Measurements from ENCODE around the gene ITIH5.
"Not testable (repeated sequence)": the region's sequence is repeated elsewhere in the genome, so short reads cannot be mapped to it uniquely, and the experiment has no call there.

The ITIH5 gene

DNA sequence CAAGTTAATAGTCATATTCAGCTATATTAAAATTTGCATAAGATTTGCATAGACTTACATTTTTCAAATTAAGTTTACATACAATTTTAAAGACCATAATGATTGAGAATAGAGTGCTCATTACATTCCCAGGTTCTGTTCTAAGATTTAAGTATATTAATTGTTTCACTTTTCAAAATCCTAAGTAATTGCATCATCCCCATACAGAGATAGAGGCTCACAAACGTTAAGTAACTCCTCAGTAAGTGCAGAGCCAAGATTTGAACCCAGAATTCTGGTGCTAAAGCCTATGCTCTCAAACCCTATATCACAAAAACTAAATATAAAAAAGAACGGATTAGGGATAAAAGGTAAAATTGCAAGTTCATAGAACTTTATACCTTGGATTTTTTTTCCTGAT, 2.1 kb downstream of the ITIH5 start:
- H3K4me1 Mint-ChIP-seq = peaks cover 15% of the 10 kb centered on the region
- ATAC-seq = no peak
- no peak for DNase-seq (ENCODE audit: low spot score in 2 of 2)
- no peaks in the 10 kb centered on the region for H3K36me3 Mint-ChIP-seq
- H3K9me3 Mint-ChIP-seq = no peaks in the 10 kb centered on the region
- no peak overlapping the region for H3K27ac Mint-ChIP-seq
- no peak overlapping the region for H3K4me3 Mint-ChIP-seq

DNA sequence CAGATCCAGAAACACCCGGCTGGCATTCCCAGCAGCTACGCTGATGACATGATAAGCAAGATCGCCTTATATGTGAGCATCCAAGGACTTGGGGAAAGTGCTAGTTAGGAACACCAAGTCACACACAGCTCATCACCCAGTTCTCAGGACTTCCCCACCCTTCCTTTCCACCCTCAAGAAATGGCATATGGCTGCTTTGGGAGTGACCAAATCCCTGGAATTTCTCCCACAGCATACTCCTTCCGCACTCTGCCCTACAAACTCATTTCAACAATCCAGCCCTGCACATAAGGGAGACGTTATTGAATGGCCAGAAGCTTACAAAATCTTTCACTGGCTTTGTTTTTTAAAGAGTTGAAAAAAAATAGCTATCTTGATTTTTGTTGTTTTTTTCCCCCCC, 4.2 kb downstream of the ITIH5 start:
- no peaks in the 10 kb centered on the region for H3K36me3 Mint-ChIP-seq
- H3K4me3 Mint-ChIP-seq = no peak overlapping the region
- H3K27ac Mint-ChIP-seq = no peak overlapping the region
- peaks cover 7% of the 10 kb centered on the region for H3K4me1 Mint-ChIP-seq
- DNase-seq (ENCODE audit: low spot score in 2 of 2) (no peak), ATAC-seq (no peak)
- H3K9me3 Mint-ChIP-seq = no peaks in the 10 kb centered on the region

- DNase-seq (ENCODE audit: low spot score in 2 of 2) (no peak), ATAC-seq (no peak)
- Mint-ChIP-seq H3K27ac (no peak overlapping the region), H3K9me3 (no peaks in the 10 kb centered on the region), H3K4me3 (no peak overlapping the region), H3K36me3 (no peaks in the 10 kb centered on the region), H3K4me1 (no peaks in the 10 kb centered on the region)
Measured at GRCh38 chr10:7659560-7659959, 7.2 kb downstream of the ITIH5 start.

DNA sequence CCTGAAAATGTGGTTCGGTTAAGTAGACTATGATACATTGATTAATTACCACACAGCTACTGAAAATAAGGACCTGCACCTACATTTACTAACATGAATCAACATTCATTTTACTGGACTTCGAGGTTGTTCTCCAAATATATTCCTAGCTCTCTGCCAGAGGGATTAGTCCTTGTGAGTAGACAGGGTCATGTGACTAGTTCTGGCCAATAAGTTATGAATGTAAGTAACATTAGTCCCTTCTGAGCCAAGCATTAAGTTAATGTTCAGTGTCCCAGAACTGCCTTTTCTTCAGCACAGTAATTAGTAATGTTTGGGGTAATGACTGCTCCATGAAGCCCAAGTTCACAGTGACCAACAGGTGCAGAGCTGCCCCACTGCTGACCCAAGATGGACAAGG, 9.2 kb downstream of the ITIH5 start:
- ATAC-seq (no peak), DNase-seq (ENCODE audit: low spot score in 2 of 2) (no peak)
- Mint-ChIP-seq H3K4me3 (no peak overlapping the region), H3K27ac (no peak overlapping the region), H3K4me1 (no peaks in the 10 kb centered on the region), H3K36me3 (no peaks in the 10 kb centered on the region), H3K9me3 (no peaks in the 10 kb centered on the region)

DNA sequence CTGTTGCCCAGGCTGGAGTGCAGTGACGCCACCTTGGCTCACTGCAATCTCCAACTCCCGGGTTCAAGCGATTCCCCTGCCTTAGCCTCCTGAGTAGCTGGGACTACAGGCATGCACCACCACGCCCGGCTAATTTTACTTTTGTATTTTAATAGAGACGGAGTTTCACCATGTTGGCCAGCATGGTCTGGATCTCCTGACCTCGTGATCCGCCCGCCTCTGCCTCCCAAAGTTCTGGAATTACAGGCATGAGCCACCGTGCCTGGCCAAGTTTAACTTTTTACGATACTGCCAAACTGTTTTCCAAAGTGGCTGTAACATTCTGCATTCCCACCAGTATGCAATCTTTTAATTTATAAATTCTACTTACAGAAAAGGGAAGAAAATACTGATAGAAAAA, 9.7 kb downstream of the ITIH5 start:
- not testable (repeated sequence) for H3K4me1 Mint-ChIP-seq; H3K9me3 Mint-ChIP-seq; ATAC-seq; H3K27ac Mint-ChIP-seq; DNase-seq (ENCODE audit: low spot score in 2 of 2); H3K4me3 Mint-ChIP-seq; H3K36me3 Mint-ChIP-seq

DNA sequence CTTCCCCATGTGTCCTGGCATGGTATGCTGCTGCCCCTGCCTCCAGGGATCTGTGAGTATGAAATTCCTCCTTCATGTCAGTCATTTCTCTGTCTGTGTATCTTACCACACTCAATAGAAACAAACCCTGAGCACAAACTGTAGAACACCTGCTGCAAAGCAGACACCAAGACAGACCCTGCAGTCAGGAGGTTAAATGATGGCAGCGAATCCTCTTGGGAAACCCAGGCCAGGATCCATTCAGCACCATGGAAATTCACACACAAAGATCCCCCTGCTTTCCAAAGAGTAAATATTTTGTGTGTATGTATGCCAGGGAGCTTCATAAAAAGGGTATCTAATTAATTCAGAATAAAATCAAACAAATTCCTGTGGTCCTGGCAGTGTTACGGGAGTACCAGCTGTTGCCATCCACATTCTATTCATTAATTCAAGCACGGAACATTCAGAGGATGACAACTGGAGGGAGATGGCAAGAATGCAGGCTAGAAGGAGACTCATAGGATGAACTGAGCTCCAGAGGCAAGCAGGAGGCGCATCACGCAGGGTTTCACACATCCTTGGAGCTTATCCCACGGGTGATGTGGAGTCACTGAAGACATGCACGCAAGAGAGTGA, 14.8 kb downstream of the ITIH5 start:
- H3K4me3 Mint-ChIP-seq = no peak overlapping the region
- no peaks in the 10 kb centered on the region for H3K36me3 Mint-ChIP-seq
- ATAC-seq (no peak), DNase-seq (ENCODE audit: low spot score in 2 of 2) (no peak)
- no peaks in the 10 kb centered on the region for H3K4me1 Mint-ChIP-seq
- H3K9me3 Mint-ChIP-seq = no peaks in the 10 kb centered on the region
- no peak overlapping the region for H3K27ac Mint-ChIP-seq

DNA sequence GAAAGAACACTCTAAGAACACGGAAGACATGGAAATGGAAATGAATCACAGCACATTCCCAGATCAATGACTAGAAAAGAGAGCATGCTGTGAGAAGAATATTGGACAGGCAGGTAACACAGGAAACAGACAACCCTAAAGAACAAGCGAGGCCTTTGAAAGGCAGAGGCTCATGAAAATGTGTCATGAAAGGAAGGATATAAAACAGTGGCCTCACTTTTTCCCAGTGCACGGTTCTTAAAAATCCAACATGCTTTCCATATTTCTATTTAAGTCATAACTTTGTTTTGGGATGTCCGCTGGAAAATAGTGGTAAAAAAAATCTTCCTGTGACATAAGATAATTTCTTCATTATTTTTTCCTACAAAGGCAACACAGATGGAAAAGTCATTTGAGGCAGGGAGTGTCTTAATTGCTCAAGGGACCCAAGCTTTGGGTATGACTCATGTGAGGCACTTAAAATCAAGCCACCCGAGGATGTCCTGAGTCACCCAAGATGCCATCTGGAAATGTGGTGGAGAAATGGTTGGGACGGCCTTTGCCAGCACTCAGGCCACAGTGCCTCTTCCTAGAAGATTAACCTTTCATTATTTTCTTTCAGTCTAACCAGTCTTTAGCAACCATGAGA, 17.0 kb downstream of the ITIH5 start:
- H3K4me3 Mint-ChIP-seq = no peak overlapping the region
- no peak overlapping the region for H3K27ac Mint-ChIP-seq
- no peaks in the 10 kb centered on the region for H3K36me3 Mint-ChIP-seq
- H3K9me3 Mint-ChIP-seq = no peaks in the 10 kb centered on the region
- DNase-seq (ENCODE audit: low spot score in 2 of 2) = no peak
- no peaks in the 10 kb centered on the region for H3K4me1 Mint-ChIP-seq
- no peak for ATAC-seq

GRCh38 chr10:7647062-7647664, 19.6 kb downstream of the ITIH5 start:
- DNase-seq (ENCODE audit: low spot score in 2 of 2) (no peak), ATAC-seq (no peak)
- Mint-ChIP-seq H3K4me3 (no peak overlapping the region), H3K4me1 (no peaks in the 10 kb centered on the region), H3K9me3 (no peaks in the 10 kb centered on the region), H3K36me3 (no peaks in the 10 kb centered on the region), H3K27ac (no peak overlapping the region)

DNA sequence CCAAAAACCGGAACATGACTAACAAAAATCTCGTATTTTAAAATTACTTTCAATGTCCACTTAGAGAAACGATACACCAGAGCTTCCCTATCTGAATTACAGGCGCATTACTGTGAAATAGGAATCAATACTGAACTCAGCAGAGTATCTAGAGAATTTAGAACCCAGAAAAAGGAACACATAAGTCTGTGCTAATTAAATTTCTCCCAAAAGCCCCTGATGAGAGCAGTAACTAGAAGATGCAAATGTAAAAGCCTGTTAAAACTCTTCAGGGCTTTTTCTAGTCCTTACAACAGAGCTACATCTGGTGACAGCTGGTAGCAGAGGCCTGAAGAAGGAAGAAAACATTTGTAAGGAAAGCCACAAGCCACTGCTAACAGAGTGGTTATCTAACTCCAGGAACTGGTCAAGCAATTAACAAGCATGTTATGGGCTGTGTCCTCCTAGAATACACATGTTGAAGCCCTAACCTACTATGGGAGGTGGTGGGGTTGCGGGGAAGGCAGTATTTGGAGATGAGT, 24.2 kb downstream of the ITIH5 start:
- Mint-ChIP-seq H3K4me1 (no peaks in the 10 kb centered on the region), H3K4me3 (no peak overlapping the region), H3K9me3 (no peaks in the 10 kb centered on the region), H3K27ac (no peak overlapping the region), H3K36me3 (no peaks in the 10 kb centered on the region)
- no peak for ATAC-seq
- DNase-seq (ENCODE audit: low spot score in 2 of 2) = no peak

GRCh38 chr10:7635408-7636125, 31.2 kb downstream of the ITIH5 start:
- Mint-ChIP-seq H3K4me1 (no peaks in the 10 kb centered on the region), H3K27ac (no peak overlapping the region)

DNA sequence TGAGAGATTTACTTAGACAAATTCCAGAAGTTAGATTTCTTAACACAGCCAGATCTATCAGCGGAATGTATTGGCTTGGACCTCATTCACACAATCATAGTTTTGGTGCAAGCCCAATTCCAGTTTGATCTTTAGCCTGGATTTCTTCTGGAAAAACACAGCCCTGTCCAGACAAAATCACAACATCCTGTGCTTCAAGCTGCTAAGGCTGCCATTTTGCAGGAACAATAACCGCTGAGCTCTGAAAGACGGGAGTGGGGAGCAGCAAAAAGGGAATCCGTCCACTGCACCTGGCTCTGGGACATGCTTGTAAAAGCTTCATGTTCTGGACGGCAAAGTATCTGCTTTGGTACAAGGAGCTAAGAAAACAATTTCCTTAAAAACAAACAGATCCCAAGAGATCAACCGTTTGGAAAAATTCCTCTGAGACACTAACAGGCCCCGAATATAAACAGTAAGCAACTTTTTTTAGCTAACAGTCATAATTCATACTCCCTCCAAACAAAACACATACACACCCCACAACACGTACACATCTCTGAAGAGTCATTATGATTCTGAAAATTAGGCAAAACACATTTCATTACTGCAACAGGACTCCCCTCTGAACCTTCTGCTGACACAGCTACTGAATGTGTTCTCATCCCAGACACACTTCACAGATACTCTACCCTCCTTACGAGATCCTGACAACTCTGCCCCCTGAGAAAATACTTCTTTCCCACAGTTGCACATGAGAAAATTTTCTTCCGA, 32.4 kb downstream of the ITIH5 start:
- no peaks in the 10 kb centered on the region for H3K4me1 Mint-ChIP-seq
- no peaks in the 10 kb centered on the region for H3K9me3 Mint-ChIP-seq
- H3K36me3 Mint-ChIP-seq = no peaks in the 10 kb centered on the region
- DNase-seq (ENCODE audit: low spot score in 2 of 2) = no peak
- H3K4me3 Mint-ChIP-seq = no peak overlapping the region
- no peak overlapping the region for H3K27ac Mint-ChIP-seq
- no peak for ATAC-seq

More at GRCh38 chr10:7635408-7636125, 31.2 kb downstream of the ITIH5 start:
- Mint-ChIP-seq H3K9me3 (no peaks in the 10 kb centered on the region), H3K4me3 (no peak overlapping the region), H3K36me3 (no peaks in the 10 kb centered on the region)
- ATAC-seq = no peak
- DNase-seq (ENCODE audit: low spot score in 2 of 2) = no peak

- no peaks in the 10 kb centered on the region for H3K36me3 Mint-ChIP-seq
- H3K4me1 Mint-ChIP-seq = no peaks in the 10 kb centered on the region
- H3K4me3 Mint-ChIP-seq = no peak overlapping the region
- no peak for ATAC-seq
- DNase-seq (ENCODE audit: low spot score in 2 of 2) = no peak
- no peaks in the 10 kb centered on the region for H3K9me3 Mint-ChIP-seq
- no peak overlapping the region for H3K27ac Mint-ChIP-seq
Measured at GRCh38 chr10:7626283-7626682, 40.5 kb downstream of the ITIH5 start.

DNA sequence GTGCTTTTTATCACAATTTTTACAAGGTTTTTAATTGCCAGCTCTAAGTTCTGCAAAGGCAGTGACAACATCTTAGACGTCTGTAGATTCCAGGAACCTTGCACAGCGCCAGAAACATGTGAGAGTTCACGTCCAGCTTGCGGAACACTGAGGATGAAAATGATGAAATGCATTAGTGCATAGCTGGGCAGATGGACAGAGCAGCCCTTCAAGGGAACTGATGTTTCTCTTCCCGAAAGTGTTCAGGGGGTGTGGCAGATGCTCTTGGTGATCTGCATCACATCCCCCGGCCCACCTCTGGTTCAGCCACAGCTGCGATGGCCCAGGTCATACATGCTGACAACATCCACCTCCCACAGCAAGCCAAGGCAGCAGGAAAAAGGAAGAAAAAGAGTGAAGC, 40.9 kb downstream of the ITIH5 start:
- ATAC-seq (no peak), DNase-seq (ENCODE audit: low spot score in 2 of 2) (no peak)
- Mint-ChIP-seq H3K36me3 (no peaks in the 10 kb centered on the region), H3K27ac (no peak overlapping the region), H3K4me1 (no peaks in the 10 kb centered on the region), H3K4me3 (no peak overlapping the region), H3K9me3 (no peaks in the 10 kb centered on the region)

GRCh38 chr10:7625009-7625408, 41.8 kb downstream of the ITIH5 start:
- H3K4me1 Mint-ChIP-seq = no peaks in the 10 kb centered on the region
- no peaks in the 10 kb centered on the region for H3K36me3 Mint-ChIP-seq
- ATAC-seq (no peak), DNase-seq (ENCODE audit: low spot score in 2 of 2) (no peak)
- no peak overlapping the region for H3K27ac Mint-ChIP-seq
- H3K4me3 Mint-ChIP-seq = no peak overlapping the region
- no peaks in the 10 kb centered on the region for H3K9me3 Mint-ChIP-seq

GRCh38 chr10:7622969-7623368, 43.8 kb downstream of the ITIH5 start:
- H3K27ac Mint-ChIP-seq = no peak overlapping the region
- H3K36me3 Mint-ChIP-seq = no peaks in the 10 kb centered on the region
- ATAC-seq = no peak
- H3K4me1 Mint-ChIP-seq = no peaks in the 10 kb centered on the region
- DNase-seq (ENCODE audit: low spot score in 2 of 2) = no peak
- no peak overlapping the region for H3K4me3 Mint-ChIP-seq
- no peaks in the 10 kb centered on the region for H3K9me3 Mint-ChIP-seq

All from stimulated activated effector memory CD8-positive, alpha-beta T cell treated with anti-CD3 and anti-CD28 coated beads, Interleukin-12 subunit alpha, Interleukin-12 subunit beta, amount 100 ng/mL, for 72 hours (primary cell).